GM23248 (cell line): Measurements from ENCODE around the gene SPRR1B. TPM values are rescaled to one million over a fixed set of nuclear protein-coding genes. Genes with fewer than 3 reads are reported as not detected.

Experiments used
- DNase-seq: peaks from one replicate; pipeline ENCODE4 v3.0.0-alpha.2; 2015
- H2AFZ ChIP-seq: fragments of 200-600 bp; sonication (generic); 2 replicates; pipeline ENCODE4 v1.6.1; 2016; ENCODE audit warnings: antibody characterized with exemption
- H3F3A ChIP-seq: fragments of 200-600 bp; sonication (generic); 2 replicates; pipeline ENCODE4 v1.6.1; 2016; ENCODE audit warnings: mild to moderate bottlenecking, antibody characterized with exemption, mixed run types; ENCODE audit not compliant: insufficient read depth
- H3K27ac ChIP-seq: fragments of 200-600 bp; sonication (generic); 2 replicates; pipeline ENCODE4 v1.5.1; 2016; ENCODE audit warnings: mild to moderate bottlenecking
- H3K27me3 ChIP-seq: fragments of 200-600 bp; sonication (generic); replicated peaks from 2 replicates; pipeline ENCODE4 v1.6.1; 2016; ENCODE audit warnings: mild to moderate bottlenecking; ENCODE audit not compliant: insufficient read depth
- H3K36me3 ChIP-seq: fragments of 200-600 bp; sonication (generic); 2 replicates; pipeline ENCODE4 v1.6.1; 2016; ENCODE audit warnings: low read depth, mild to moderate bottlenecking
- H3K4me1 ChIP-seq: fragments of 200-600 bp; sonication (generic); 2 replicates; pipeline ENCODE4 v1.6.1; 2016; ENCODE audit warnings: mild to moderate bottlenecking; ENCODE audit not compliant: insufficient read depth
- H3K4me2 ChIP-seq: fragments of 200-600 bp; sonication (generic); one replicate; pipeline ENCODE4 v1.6.1; 2016; ENCODE audit warnings: mild to moderate bottlenecking; ENCODE audit not compliant: unreplicated experiment
- H3K4me3 ChIP-seq: fragments of 200-600 bp; sonication (generic); 2 replicates; pipeline ENCODE4 v1.5.1; 2016; ENCODE audit warnings: mild to moderate bottlenecking
- H3K79me2 ChIP-seq: fragments of 200-600 bp; sonication (generic); 2 replicates; pipeline ENCODE4 v1.6.1; 2016; ENCODE audit warnings: mild to moderate bottlenecking; ENCODE audit not compliant: insufficient read depth
- H3K9ac ChIP-seq: fragments of 200-600 bp; sonication (generic); 2 replicates; pipeline ENCODE4 v1.6.1; 2016; ENCODE audit warnings: mild to moderate bottlenecking
- H3K9me2 ChIP-seq: fragments of 200-600 bp; sonication (generic); 2 replicates; pipeline ENCODE4 v1.6.1; 2016; ENCODE audit warnings: mixed run types, mild to moderate bottlenecking, moderate library complexity; ENCODE audit not compliant: insufficient read depth
- H3K9me3 ChIP-seq: fragments of 200-600 bp; sonication (generic); one replicate; pipeline ENCODE4 v1.6.1; 2017; ENCODE audit warnings: low read depth
- H4K20me1 ChIP-seq: fragments of 200-600 bp; sonication (generic); 2 replicates; pipeline ENCODE4 v1.6.0; 2016; ENCODE audit not compliant: insufficient read depth
- EZH2 ChIP-seq: fragments of 200-600 bp; sonication (generic); IDR thresholded peaks from 2 replicates; pipeline ENCODE4 v1.6.1; 2018; ENCODE audit warnings: antibody characterized with exemption, mild to moderate bottlenecking; ENCODE audit not compliant: insufficient read depth, poor library complexity, severe bottlenecking
- EZH2phosphoT487 ChIP-seq: fragments of 200-600 bp; sonication (generic); IDR thresholded peaks from 2 replicates; pipeline ENCODE4 v1.6.1; 2018; ENCODE audit warnings: antibody characterized with exemption, moderate library complexity, mild to moderate bottlenecking, low read depth; ENCODE audit not compliant: insufficient read depth
- WGBS, 2 experiments: methylation state at CpG; one replicate each; pipeline ENCODE4 v1.1.6; 2015 to 2017; ENCODE audit warnings: low lambda C conversion rate in 2 of 2, low coverage in 1 of 2; ENCODE audit errors: missing lambda C conversion rate in 2 of 2; 5-methylcytosine and 5-hydroxymethylcytosine counted together
- in situ Hi-C: fragments of 300-500 bp; cut with MboI; formaldehyde crosslinking; loops from 2 replicates; pipeline ENCODE4 v1.15.0; 2020
- polyA plus RNA-seq: library from polyadenylated mRNA; unstranded; fragments of >200 nt; fragmentation: Nextera tagmentation; extraction: Ambion mirVana; gene quantifications from 2 replicates; pipeline ENCODE4 v1.2.1, GENCODE V29; 2016
- total RNA-seq: library from RNA; depleted of rRNA; stranded (reverse); fragments of >200 nt; shearing (Covaris generic); gene quantifications from 2 replicates; pipeline ENCODE4 v1.2.3, GENCODE V29; 2014

SPRR1B gene
- total and polyA plus RNA-seq, 2 experiments from 2014 or later = not detected

DNA sequence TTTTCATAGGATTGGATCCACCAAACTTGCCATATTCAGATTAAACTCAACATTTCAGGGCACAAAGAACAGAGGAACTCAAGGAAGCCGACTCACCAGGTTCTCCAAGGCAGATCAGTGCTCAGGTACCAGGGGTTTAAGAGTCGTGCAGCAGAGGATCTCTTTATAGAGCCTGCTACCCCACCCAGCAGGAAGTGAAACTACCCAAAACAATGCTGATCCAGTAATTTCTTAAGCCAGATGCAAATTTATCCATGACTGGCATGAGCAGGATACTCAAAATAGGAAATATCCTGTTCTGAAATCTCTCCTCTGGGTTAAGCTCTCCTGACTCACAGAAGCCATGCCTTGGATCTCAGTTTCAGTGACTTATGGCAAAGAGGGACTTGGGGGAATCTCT lies 26.4 kb downstream of the SPRR1B start, which contains the start of gene SPRR2A:
TSS of gene SPRR2A (minus strand) at position 138 of the 400 bp plus-strand sequence. CDS start 777 bp downstream, outside the sequence.
- no peaks in the 10 kb centered on the region for H3K9me3 ChIP-seq
- in situ Hi-C loops = no loop called here

DNA sequence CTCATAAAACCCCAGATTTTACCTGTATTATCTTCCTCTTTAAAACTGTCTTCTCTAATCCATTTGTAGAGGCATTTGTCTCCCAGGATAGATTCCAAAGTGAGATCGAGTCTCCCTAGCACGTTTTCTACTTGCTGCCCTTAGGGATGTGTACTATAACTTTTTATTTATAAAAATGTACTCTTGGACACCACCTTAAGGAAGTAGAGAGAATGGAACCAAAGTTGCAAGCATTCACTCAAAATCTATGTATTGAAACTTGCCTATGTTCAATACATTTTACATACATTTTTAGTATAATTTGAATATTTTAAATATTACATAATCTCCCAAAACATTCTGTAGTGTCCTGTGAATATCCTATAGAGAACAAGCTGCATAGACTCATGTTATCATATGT lies 27.2 kb downstream of the SPRR1B start:
- no peak overlapping the region for H3K4me2 ChIP-seq
- H3K9ac ChIP-seq = no peak overlapping the region
- no peaks in the 10 kb centered on the region for H3F3A ChIP-seq
- no peak overlapping the region for H3K27ac ChIP-seq
- H3K4me1 ChIP-seq = no peaks in the 10 kb centered on the region
- H3K9me2 ChIP-seq = no peaks in the 10 kb centered on the region
- H3K4me3 ChIP-seq = no peak overlapping the region
- TF ChIP-seq EZH2 (no peak), EZH2phosphoT487 (no peak)
- in situ Hi-C loops = no loop called here
- peaks cover 8% of the 10 kb centered on the region for H3K27me3 ChIP-seq
- H3K9me3 ChIP-seq = no peaks in the 10 kb centered on the region
- WGBS, 2 experiments = 32 to 39% methylated on average over 2 of the region's 2 CpGs
- H3K79me2 ChIP-seq = no peaks in the 10 kb centered on the region
- no peaks in the 10 kb centered on the region for H4K20me1 ChIP-seq
- no peaks in the 10 kb centered on the region for H3K36me3 ChIP-seq
- H2AFZ ChIP-seq = no peak overlapping the region
- no peak for DNase-seq

More for the DNA sequence above, 26.4 kb downstream of the SPRR1B start, which contains the start of gene SPRR2A:
- WGBS, 2 experiments = 8 to 10% methylated on average over 2 of the region's 2 CpGs
- no peak within 1 kb of the TSS for H2AFZ ChIP-seq
- no peaks in the 10 kb centered on the region for H4K20me1 ChIP-seq
- H3K4me1 ChIP-seq = no peaks in the 10 kb centered on the region
- H3K9ac ChIP-seq = no peak within 1 kb of the TSS
- H3K79me2 ChIP-seq = no peaks in the 10 kb centered on the region
- H3K9me2 ChIP-seq = no peaks in the 10 kb centered on the region
- H3F3A ChIP-seq = no peaks in the 10 kb centered on the region
- H3K4me2 ChIP-seq = no peak within 1 kb of the TSS
- peaks cover 8% of the 10 kb centered on the region for H3K27me3 ChIP-seq
- no peaks in the 10 kb centered on the region for H3K36me3 ChIP-seq
- TF ChIP-seq EZH2phosphoT487 (no peak), EZH2 (no peak)
- no peak for DNase-seq
- H3K27ac ChIP-seq = no peak within 1 kb of the TSS
- H3K4me3 ChIP-seq = no peak within 1 kb of the TSS

DNA sequence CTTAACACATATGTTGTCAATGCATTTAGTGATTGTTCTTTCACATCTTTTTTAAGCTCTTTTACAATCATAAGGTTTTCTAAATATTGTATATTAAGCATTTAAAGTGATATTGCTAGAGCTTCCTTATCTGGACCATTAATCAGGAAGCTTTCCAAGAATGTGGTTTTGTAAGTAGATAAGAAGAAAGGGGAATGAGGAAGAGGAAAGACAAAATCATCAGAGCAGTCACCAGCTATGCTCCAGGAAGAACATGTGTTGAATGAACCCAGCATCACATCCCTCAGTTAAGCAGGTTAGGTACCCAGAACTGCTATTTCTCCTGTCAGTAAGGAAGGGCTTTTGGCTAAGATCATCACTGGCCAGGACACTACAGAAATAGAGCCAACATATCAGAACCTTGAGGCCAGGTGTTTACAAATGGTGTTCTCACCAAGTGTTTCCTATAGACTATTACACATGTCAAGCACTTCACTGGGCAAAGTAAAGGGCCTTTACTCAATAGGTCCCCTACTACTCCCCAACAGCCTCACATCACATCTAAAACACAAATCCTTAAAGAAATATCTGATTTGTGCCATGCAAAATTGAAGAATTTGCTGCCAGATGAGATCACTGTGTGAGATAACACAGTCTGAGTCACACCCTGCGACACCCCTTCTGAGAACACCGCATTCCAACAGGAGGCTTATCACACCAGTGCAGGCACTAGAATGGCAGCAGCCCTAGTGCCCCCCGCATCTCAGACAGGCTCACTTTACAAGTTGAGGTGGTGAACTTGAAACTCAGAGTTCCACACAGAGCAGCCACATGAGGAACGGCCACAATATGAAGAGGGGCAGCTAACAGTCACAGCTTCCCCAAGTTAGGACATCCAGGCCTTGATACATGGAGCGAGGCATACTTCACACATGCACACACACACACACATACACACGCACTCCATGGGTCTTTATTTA lies 28.1 kb downstream of the SPRR1B start:
- Histone ChIP-seq H3K27ac (no peak overlapping the region), H3K79me2 (no peaks in the 10 kb centered on the region), H4K20me1 (no peaks in the 10 kb centered on the region), H3K4me2 (no peak overlapping the region), H3K9ac (no peak overlapping the region), H3K4me1 (no peaks in the 10 kb centered on the region), H3F3A (no peaks in the 10 kb centered on the region), H3K4me3 (no peak overlapping the region), H2AFZ (no peak overlapping the region), H3K27me3 (peaks cover 10% of the 10 kb centered on the region), H3K9me2 (no peaks in the 10 kb centered on the region), H3K9me3 (no peaks in the 10 kb centered on the region), H3K36me3 (no peaks in the 10 kb centered on the region)
- WGBS, 2 experiments = 36 to 44% methylated on average over 6 of the region's 6 CpGs
- in situ Hi-C loops = no loop called here
- DNase-seq = no peak
- no peak for TF ChIP-seq EZH2
- TF ChIP-seq EZH2phosphoT487 = no peak

DNA sequence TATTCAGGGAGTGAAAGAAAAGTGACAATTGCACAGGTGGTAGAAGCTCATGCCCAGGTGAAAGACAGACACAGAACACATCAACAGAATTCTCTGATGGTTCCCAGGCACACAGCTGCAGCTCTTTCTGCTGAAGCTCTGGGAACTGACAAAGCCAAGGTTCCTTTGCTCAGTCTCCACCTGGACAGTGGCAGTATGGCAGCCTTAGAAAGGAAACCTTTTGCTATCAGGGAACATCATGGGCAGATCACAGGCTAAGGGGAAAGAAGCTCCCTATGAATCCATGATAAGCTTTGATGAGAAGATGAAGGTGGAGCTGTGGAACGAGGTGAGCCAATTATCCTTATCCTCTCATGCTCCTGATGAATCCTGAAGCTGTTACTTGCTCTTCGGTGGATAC lies 39.2 kb downstream of the SPRR1B start:
- Histone ChIP-seq H3K9me3 (no peaks in the 10 kb centered on the region), H3K36me3 (no peaks in the 10 kb centered on the region), H3K79me2 (no peaks in the 10 kb centered on the region), H3K27me3 (no peaks in the 10 kb centered on the region), H3K9ac (no peak overlapping the region), H2AFZ (no peak overlapping the region), H3K27ac (no peak overlapping the region), H3K4me1 (no peaks in the 10 kb centered on the region), H3F3A (no peaks in the 10 kb centered on the region), H3K9me2 (no peaks in the 10 kb centered on the region), H3K4me3 (no peak overlapping the region), H4K20me1 (no peaks in the 10 kb centered on the region), H3K4me2 (no peak overlapping the region)
- in situ Hi-C loops = no loop called here
- WGBS, 2 experiments = 13 to 18% methylated on average over 2 of the region's 2 CpGs
- TF ChIP-seq EZH2 = no peak
- DNase-seq = no peak
